GM21528 (cell line): ENCODE measurements around the gene ZNF516.

Experiments used
- ATAC-seq: cut with Tn5 transposase; IDR thresholded peaks from one replicate; pipeline ENCODE4 v1.9.1; 2021; ENCODE audit warnings: mild to moderate bottlenecking, moderate library complexity; ENCODE audit not compliant: unreplicated experiment, low FRiP score

Gene ZNF516

GRCh38 chr18:76318607-76319006, 176.4 kb downstream of the ZNF516 start:
- ATAC-seq, result no peak

- ATAC-seq, result no peak
Measured at GRCh38 chr18:76317136-76317535, 177.9 kb downstream of the ZNF516 start.

GRCh38 chr18:76315722-76316230, 179.3 kb downstream of the ZNF516 start:
- ATAC-seq, result no peak

GRCh38 chr18:76314496-76314895, 180.5 kb downstream of the ZNF516 start:
- no peak for ATAC-seq

- no peak for ATAC-seq
Measured at GRCh38 chr18:76314015-76314414, 181.0 kb downstream of the ZNF516 start.
